Measurements from ENCODE around the gene IRF4.
"Not testable (repeated sequence)": the region's sequence is repeated elsewhere in the genome, so short reads cannot be mapped to it uniquely, and the experiment has no call there.

IRF4 gene

GRCh38 chr6:366389-367297 lies 24.9 kb upstream of the IRF4 start:
- DNase-seq (ENCODE audit: low spot score): no peak

GRCh38 chr6:367298-367794 lies 24.2 kb upstream of the IRF4 start:
- no peak for DNase-seq (ENCODE audit: low spot score)

- DNase-seq (ENCODE audit: low spot score): no peak
Measured at GRCh38 chr6:367891-368630, 23.5 kb upstream of the IRF4 start.

DNA sequence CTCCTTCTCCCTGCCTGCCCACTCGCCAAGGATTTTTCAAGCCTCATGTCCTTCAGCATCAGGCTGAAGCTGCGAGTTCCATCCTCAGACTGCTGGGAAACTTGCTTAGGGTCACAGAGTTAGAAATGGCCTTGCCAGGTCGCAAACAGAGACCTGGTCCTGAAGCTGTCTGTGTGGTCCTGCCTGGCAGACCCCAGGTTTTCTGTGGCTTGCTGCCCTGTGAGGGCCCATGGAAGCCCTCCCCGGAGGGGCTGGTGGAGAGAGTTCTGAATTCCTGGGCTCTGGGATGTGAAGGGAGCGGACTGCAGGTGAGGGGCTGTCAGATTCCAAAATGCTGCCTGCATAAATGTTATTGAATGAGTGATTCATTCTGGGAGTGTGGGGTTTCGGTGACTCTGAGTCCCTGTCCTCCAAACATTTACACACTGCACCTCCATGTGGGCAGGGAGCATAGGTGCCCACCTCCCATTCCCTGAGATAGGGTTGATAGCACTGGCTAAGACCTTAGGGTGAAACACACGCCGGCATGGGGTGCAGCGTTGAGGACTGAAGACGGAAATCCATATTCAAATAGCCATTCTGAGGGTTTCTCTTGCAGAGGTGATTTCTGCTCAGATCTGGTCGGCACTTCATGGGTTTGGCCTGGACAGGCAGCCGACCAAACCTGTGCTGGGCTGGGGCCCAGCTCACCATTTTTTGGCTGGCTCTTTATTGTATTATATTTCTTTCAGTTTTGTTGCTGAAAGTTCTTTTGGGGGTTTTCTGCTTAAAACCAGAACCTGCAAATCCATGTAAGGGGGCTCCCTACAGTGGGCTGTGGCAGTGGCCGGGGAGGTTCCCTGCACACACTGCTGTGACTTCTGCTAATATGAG lies 21.8 kb upstream of the IRF4 start:
- DNase-seq (ENCODE audit: low spot score): no peak

- no peak for DNase-seq (ENCODE audit: low spot score)
Measured at GRCh38 chr6:370555-370954, 21.0 kb upstream of the IRF4 start.

DNA sequence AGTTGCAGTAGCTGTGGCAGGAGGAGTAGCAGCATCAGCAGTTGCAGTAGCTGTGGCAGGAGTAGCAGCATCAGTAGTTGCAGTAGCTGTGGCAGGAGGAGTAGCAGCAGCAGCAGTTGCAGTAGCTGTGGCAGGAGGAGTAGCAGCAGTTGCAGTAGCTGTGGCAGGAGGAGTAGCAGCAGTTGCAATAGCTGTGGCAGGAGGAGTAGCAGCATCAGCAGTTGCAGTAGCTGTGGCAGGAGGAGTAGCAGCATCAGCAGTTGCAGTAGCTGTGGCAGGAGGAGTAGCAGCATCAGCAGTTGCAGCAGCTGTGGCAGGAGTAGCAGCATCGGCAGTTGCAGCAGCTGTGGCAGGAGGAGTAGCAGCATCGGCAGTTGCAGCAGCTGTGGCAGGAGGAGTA lies 19.7 kb upstream of the IRF4 start:
- not testable (repeated sequence) for DNase-seq (ENCODE audit: low spot score)

GRCh38 chr6:372336-372911 lies 19.1 kb upstream of the IRF4 start:
- DNase-seq (ENCODE audit: low spot score): no peak

DNA sequence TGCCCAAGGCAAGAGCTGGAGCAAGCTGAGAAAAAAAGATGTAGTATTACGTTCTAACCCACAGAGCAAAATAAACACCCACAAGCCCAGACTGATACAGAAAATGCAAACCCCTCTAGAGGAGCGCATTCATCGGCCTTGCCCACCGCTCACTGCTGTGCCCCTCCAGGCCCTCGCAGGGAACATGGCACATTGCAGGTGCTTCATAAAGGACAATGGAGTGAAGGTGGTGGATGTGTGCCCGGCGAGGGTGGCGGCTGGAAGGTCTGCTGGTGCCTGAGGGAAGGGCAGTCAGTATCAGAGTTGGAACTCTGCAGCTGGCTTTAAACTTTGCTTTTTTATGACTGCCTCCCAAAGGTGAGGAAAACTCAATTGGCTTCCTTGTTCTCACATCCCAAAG lies 18.5 kb upstream of the IRF4 start:
- DNase-seq (ENCODE audit: low spot score): no peak

DNA sequence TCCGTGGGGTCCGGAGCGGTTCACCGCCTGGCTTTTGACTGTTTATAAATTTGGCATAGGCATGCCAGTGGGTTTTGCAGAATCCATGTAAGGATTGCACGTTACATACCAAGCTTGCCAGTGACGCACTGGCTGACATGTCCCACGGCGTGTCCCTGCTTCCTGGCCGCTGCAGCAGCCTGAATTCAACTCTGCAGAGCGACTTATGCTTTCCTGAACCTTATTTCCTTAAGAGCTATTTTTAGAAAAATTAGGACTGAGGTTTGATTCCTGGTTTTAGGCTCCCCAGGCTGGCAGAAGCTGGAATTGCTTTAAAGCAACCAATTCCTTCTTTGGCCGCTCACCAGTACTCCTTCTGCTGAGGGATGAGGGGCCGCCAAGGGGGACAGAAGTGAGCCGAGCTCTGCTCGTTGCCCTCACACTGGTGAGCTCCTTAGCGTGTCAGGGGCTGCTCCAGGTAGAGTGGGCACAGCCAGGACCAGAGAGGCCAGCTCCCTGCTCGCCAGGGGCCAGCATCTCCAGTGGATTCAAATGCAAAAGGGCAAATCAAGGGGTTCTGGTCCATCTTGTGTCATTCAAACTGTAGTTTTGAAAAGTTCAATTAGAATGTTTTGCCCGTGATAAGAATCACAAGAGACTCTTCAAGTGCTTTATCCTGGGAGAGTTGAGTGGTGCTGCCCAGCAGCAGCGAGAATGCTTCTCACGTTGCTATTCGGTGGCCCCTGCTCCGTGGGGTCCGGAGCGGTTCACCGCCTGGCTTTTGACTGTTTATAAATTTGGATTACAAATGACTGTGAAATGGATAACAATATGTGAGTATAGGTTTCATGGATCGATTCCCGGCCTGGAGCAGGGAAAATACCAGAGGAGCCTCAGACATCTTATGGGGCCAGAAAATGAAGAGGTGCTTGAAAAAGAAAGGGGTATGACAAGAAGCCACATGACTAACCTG lies 17.5 kb upstream of the IRF4 start:
- DNase-seq (ENCODE audit: low spot score): no peak

DNA sequence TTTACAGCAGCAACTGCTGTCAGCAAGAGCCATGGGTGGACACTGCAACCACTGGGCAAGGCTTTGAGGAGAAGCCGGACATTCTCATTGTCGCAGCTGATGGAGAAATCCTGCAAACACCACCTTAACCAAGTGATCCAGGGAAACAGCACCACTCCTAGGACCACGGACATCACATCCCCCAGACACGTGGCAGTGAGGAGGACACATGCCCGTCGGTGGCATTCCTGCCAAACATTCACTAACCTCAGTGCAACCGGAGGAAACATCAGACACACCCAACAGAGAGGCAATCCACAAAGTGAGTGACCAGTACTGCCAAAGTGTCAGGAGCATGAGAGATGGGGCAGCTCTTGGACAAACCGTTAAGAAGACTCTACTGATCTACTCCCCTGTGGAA lies 16.6 kb upstream of the IRF4 start:
- DNase-seq (ENCODE audit: low spot score): no peak

GRCh38 chr6:376827-377640 lies 14.5 kb upstream of the IRF4 start:
- DNase-seq (ENCODE audit: low spot score): no peak

GRCh38 chr6:377641-378020 lies 13.9 kb upstream of the IRF4 start:
- DNase-seq (ENCODE audit: low spot score): not testable (repeated sequence)

DNA sequence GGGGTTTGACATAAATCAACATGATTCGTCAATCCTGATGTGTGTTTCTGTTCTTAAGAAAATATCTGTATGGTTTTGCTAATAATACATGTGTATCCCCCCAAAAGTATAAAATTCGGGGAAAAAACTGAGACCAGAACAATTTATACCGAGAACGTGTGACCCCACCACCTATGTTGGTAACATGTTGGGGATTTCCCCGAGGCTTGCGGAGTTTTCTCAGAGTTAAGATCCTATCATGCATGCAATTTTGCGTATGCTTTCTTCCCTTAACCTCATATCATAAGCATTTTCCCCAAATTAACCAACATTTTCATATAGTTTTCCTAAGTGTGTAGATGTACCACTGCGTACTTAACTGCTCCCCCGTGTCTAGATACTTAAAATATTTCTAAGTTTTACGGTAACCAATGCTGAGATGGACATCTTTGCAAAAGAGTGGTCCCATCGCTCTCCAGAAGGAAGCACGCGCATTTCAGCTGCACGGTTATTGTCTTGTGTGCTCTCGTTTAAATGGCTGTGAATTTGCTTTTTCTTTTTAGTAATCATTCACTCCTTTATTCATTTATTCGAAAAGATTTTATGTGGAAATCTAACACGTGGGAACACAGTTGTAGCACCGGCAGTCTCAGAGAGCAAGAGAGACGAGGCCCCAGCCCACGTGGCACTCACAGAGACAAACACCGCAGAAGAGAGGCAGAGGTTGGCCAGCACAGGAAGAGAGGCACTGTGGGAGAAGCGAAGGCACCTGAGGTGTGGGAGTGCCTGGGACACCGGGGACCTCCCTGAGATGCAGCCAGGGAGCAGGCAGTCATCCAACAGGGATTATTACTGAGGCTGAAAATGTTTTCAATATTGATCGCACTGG lies 13.2 kb upstream of the IRF4 start:
- no peak for DNase-seq (ENCODE audit: low spot score)

- no peak for DNase-seq (ENCODE audit: low spot score)
Measured at GRCh38 chr6:378958-379409, 12.6 kb upstream of the IRF4 start.

GRCh38 chr6:379410-380181 lies 12.0 kb upstream of the IRF4 start:
- DNase-seq (ENCODE audit: low spot score): no peak

- no peak for DNase-seq (ENCODE audit: low spot score)
Measured at GRCh38 chr6:380234-381218, 11.0 kb upstream of the IRF4 start.

Measured in germinal center (tissue), 1 donor.